GM19328 (cell line): ENCODE data around the gene SORL1.

Experiments used
- ATAC-seq: cut with Tn5 transposase; IDR thresholded peaks from one replicate; pipeline ENCODE4 v1.9.1; 2021; ENCODE audit warnings: mild to moderate bottlenecking, moderate library complexity; ENCODE audit not compliant: unreplicated experiment

The SORL1 gene

GRCh38 chr11:121650351-121651256 is 198.5 kb downstream of the SORL1 start:
- ATAC-seq = no peak

GRCh38 chr11:121651257-121651605 is 199.1 kb downstream of the SORL1 start:
- ATAC-seq = no peak

DNA sequence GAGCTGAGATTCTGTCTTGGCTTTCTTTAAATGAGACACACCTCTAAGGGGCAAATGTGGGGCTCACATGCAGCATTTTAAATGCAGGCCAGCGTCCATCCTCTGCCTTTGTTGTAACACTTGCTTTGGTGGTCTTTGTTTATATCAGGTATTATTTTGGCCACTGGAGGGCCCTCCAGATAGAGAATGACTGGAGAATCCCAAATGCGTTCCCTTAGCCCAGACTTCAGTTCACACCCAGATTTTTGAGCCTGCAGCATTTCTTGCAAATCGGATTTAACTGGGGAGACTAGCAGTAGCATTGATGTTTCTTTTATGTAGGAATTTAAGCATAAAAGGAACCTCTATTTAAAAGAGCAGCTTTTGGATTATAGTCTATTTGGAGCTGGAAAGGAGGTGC is 200.9 kb downstream of the SORL1 start:
- ATAC-seq = no peak

DNA sequence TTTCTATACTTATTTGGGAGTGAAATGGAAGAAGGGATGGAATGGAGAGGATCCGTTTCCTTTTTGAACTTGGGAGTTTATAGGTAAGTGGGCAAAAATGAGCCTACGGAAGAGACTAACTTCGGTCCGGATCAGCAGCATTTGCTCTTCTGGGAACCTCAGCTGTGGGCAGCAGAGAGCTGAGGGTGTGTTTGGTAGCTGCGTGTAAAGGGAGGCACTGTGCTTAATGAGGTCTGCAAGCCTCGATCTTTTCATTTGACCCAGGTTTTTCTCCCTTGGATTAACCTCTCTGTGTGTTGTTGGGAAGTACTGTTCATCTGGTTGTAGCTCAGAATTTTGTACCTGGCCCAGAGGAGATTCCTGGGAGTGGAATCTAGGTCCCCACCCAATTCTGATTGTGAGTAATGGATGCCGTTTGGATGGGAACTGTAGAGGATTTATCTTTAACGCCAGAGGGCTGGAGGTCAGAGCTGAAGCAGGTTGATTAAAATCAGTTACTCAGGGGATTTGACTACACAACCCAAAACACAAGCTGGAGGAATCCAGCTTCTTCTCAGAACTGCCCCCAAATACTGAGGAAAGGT is 202.2 kb downstream of the SORL1 start:
- no peak for ATAC-seq

- no peak for ATAC-seq
These were observed 202.9 kb downstream of the SORL1 start for GRCh38 chr11:121654843-121655536.

DNA sequence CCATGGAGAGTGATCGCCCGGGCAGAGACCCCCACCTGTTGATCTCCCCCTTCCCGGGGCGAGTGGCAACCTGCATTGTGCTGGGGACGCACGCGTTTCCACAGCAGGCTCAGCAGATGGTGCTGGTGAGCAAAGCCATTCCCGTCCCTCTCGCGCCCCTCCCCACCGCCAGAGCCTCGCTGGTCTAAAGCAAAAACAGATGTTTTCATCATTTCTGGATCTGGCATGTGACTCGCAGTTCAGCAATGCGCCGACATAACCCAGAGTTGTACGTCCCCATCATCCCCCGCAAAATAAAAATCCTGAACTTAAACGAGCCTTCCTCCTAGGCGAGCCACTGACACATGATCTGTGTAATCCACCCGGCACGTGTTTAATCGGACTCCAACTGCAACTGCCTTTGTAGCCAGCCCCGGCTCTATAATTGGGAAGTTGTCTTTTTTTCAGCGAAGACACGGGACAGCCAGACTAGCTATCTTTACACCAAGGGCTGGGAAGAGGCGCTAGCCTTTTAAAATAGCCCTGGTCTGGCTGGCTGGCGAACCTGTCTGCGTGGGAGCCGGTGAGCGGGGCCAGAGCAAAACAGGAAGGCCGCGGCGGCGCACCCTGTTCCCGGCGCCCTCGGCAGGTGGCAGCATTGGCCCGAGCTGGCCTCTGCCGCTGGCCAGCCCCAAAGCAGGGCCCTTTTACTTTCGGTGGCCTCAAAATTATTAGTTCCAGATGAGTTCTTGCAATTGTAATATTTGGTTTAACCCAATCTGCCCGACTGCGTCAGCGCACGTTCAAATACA is 203.6 kb downstream of the SORL1 start:
- peak; percentile 89 for ATAC-seq

- ATAC-seq = no peak
These were observed 204.4 kb downstream of the SORL1 start for GRCh38 chr11:121656328-121657090.

DNA sequence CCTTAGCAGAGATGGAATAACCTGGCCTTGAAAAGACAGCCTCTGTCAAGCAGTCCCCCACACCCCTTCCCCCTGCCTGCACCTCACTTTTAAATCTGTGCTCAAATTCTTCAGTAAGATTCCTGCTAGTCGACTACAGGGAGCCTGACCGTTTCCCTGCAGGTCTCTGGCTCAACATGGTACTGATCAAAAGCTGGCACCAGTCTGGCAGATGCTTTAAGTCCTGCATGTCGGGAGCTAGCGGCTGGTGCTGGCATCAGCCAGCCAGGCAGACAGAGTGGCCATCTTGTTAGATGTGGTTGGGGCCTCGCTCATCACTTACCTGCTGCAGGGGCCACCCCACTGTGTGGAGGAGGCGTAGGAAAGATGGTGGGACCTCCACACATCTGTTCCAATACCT is 205.0 kb downstream of the SORL1 start:
- ATAC-seq = no peak

- ATAC-seq = no peak
These were observed 207.7 kb downstream of the SORL1 start for GRCh38 chr11:121659811-121660210.

DNA sequence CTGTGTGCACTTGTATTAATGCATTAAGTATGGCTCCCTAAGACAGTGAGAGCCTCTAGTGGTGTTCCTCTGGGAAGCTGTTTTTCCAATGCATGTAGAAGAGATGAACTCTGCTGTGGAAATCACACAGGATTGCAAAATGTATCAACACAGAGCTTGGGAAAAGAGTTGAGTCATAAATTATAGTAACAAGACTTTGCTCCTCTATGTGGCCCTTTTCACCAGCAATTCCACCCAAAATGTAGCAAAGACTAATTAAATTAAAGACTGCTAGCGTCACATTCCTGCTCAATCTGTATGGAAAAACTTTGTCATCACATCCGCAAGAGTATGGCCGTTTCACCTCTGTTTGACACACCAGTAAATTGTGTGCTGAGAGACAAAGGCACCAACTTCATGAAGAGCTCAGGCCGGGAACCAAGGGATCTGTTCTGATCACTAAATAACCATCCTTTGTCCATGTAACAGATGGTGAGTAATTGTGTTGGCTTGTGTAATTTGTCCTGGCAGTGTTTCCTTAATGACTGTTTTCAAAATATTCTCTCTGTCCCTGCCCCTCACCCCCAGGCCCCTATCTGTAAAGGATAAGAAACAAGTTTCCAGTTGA is 209.9 kb downstream of the SORL1 start:
- ATAC-seq = no peak

- no peak for ATAC-seq
These were observed 212.0 kb downstream of the SORL1 start for GRCh38 chr11:121664144-121664543.

DNA sequence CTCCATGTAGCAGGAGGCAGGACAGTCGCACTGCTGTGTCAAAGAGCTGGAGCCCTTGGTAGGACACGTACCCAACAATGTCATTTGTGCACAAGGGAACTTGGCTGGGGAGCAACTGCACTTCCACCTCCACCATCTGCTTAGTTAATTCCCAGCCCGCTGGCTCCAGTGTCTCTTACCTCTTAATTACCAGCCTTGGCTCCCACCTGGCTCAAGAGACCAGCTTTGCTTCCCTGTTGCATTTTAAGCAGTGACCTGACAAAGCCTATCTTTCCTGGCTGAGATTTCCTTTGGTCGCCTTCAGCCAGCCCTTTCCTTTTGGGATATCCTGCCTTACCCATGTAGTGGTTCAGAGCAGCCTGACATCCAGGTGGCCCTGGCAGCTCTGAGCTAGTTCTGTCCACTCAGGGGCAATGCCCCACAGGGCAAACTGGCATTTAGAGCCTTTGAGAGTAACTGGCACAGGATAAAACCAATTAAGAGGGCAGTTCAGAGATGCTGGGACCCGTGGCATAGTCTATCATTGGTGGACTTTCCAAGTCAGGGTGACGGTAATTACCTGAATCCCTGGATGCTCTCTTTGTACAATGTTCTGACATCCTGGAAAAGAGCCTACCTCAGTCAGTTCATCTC is 213.2 kb downstream of the SORL1 start:
- no peak for ATAC-seq

DNA sequence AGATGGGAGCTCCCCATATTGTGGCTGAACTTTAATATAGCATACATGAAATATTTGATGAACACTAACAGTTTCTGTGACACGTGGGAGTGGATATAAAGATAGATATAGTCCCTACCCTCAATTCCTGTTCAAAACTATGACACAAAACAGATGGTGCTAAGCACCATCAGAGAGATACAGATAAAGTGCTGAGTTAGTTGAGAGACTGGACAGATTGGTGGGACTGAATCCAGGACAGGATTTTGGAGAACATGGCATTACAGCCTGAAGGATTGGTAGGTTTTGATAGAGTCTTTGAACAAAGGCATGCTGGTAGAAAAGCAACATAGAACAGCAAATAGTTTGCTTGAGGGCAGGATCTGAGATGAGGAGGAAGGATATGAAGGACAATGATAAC is 215.7 kb downstream of the SORL1 start:
- ATAC-seq = no peak

GRCh38 chr11:121669422-121669821 is 217.3 kb downstream of the SORL1 start:
- ATAC-seq = no peak

DNA sequence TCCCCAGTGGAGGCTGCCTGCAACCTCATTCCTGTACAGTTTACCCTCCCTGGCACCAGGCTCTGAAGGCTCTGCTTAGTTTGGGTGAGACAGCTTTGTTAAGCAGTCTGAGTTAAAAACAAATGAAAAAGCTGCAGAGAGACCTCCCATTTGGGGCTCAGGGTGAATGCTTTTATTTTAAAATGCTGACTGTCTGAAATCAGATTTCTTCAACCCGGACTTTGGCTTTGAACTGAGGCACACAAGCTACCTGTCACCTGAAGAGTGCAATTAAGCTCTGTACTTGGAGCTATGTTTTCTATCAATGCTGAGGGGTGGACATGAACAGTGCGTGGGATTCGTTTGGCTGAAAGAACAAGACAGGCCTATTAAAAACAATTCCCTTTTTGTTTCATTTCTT is 218.2 kb downstream of the SORL1 start:
- ATAC-seq = no peak

GRCh38 chr11:121670805-121671282 is 218.7 kb downstream of the SORL1 start:
- ATAC-seq = no peak

DNA sequence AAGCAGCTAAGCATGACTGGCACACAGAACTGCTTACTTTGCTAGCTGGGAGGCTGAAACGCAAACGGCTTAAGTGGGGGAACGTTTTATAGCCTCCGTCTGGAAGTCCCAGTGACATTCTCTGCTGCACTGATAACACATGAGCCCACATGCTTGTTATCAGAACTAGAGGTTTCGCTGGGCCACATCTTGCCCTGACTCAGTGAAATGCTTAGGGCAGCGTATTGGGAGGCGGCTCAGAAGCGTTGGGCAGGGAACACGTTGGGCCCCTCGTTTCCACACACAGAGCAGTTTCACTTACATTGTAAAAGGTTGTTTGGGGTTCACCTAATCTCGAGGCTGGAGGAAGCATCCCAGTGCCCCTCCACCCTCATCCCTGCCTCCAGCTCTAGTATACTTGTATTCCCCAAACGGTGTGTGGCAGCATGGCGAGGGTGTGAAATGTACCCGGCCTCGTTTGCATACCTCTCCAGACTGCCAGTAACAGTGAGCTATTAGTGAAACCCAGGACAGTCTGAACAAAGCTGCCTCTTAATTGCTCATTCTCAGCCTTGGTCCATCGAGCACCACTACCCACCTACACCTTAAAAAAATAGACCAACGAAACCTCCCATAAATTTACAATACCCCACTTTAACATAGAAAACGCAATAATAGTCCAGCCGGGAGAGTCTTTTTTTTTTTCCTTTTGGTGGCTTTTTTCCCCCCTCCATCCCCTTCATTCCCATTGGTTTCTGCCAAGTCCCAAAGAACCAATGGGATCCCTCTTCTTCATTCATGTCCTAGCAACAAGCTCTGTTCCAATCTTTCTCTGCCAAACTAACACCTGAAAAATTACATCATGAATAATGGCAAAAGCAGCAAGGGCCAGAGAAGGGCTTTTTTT is 219.4 kb downstream of the SORL1 start:
- ATAC-seq = no peak
